Measurements from ENCODE around the gene EPOP. TPM values are rescaled to one million over a fixed set of nuclear protein-coding genes. Genes with fewer than 3 reads are reported as not detected.

The EPOP gene
- total and polyA plus RNA-seq, 2 of the 8 experiments (the other 6 are each of a cell fraction or from before 2014, with no cell fraction given) = 1.5 to 3.3 TPM

DNA sequence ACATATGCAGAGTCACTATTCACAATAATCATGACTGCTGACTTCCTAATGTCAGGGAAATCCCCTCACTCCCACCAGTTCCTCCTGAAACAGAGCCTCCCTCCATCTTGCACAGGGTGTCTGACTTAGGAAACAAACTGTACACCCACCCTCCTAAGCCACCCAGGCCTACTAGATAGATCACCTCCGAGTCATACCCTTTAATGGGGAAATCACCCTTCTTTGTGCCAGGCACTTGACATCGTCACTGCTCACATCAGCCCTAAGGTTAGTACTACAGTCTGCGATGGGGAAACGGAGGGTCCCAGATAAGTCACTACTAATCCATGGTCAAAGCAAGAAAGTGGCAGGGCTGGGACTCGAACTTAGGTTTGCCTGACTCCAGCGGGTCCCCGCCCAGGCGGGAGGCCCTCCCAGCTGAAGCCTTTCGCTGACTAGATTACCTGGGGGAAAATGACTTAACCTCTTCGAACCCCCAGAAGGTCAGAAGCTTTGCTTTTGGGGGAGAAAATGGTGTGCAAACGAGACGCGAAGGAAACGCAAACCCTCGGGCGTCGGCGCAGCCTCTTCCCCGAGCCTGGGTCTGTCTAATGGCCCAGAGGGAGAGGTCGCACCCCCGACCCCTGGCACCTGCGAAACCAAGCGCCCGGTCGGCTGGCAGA lies 26.9 kb upstream of the EPOP start (continued):
- no peak for TF ChIP-seq KDM1A (IDR thresholded peaks at IDR 0.05; ENCODE audit: borderline replicate concordance, low read length)
- no peak for TF ChIP-seq ATF3 (IDR thresholded peaks at IDR 0.05; ENCODE audit: insufficient read depth, low read depth, low read length)
- peak; percentile 51 for TF ChIP-seq KDM4A (IDR thresholded peaks at IDR 0.05; ENCODE audit: low read depth, low read length, severe bottlenecking)
- TF ChIP-seq POLR2AphosphoS5 (IDR thresholded peaks at IDR 0.05; ENCODE audit: low read depth, low read length) = no peak
- no peak for TF ChIP-seq SAP30 (IDR thresholded peaks at IDR 0.05; ENCODE audit: insufficient read depth, insufficient replicate concordance, low read length)
- TF ChIP-seq SIN3A (conservative IDR thresholded peaks at IDR 0.05 in 1 of 2, IDR thresholded peaks at IDR 0.05 in 1 of 2; ENCODE audit: low read depth in 1 of 2, low read length in 2 of 2) = 0 out of 4 replicates have a peak, but pooled peaks of 1 of the 2 experiments have one; percentile 11
- TF ChIP-seq RBBP5 (IDR thresholded peaks at IDR 0.05; ENCODE audit: borderline replicate concordance, low read depth, low read length) = no peak
- no peak for TF ChIP-seq MAFK (IDR thresholded peaks at IDR 0.05; ENCODE audit: low read depth, low read length)
- peak; percentile 43 for TF ChIP-seq ASH2L (IDR thresholded peaks at IDR 0.05; ENCODE audit: low read length)
- TF ChIP-seq CHD1 (IDR thresholded peaks at IDR 0.05; ENCODE audit: low read depth, low read length) = no peak
- no peak for TF ChIP-seq SRF (IDR thresholded peaks at IDR 0.05; ENCODE audit: low read depth, low read length)
- TF ChIP-seq TCF12 (IDR thresholded peaks at IDR 0.05; ENCODE audit: low read depth, low read length) = no peak
- no peak for TF ChIP-seq CBX5 (IDR thresholded peaks at IDR 0.05; ENCODE audit: low read depth, low read length)
- no peak for TF ChIP-seq CTBP2 (IDR thresholded peaks at IDR 0.05; ENCODE audit: borderline replicate concordance, insufficient read depth, insufficient read length, low read length)
- no peak for TF ChIP-seq JUND (IDR thresholded peaks at IDR 0.05; ENCODE audit: low read length)
